ENCODE data around the gene MEPCE.

The MEPCE gene

GRCh38 chr7:100396421-100396982 lies 33.1 kb upstream of the MEPCE start:
- Mint-ChIP-seq H3K4me3 (no peak overlapping the region), H3K9me3 (no peaks in the 10 kb centered on the region), H3K27ac (no peak overlapping the region), H3K27me3 (ENCODE audit: low read depth, poor library complexity) (peaks cover 54% of the 10 kb centered on the region), H3K36me3 (ENCODE audit: low read depth) (no peaks in the 10 kb centered on the region), H3K4me1 (peaks cover 19% of the 10 kb centered on the region)
- DNase-seq, result no peak
- no peak for TF ChIP-seq CTCF (IDR thresholded peaks at IDR 0.05)

GRCh38 chr7:100397315-100398081 lies 32.1 kb upstream of the MEPCE start:
- Mint-ChIP-seq H3K4me3 (no peak overlapping the region), H3K27ac (no peak overlapping the region), H3K27me3 (ENCODE audit: low read depth, poor library complexity) (peaks cover 52% of the 10 kb centered on the region), H3K4me1 (peaks cover 26% of the 10 kb centered on the region), H3K9me3 (no peaks in the 10 kb centered on the region), H3K36me3 (ENCODE audit: low read depth) (no peaks in the 10 kb centered on the region)
- TF ChIP-seq CTCF (IDR thresholded peaks at IDR 0.05), result no peak
- DNase-seq, result no peak

GRCh38 chr7:100398239-100398638 lies 31.4 kb upstream of the MEPCE start:
- H3K27me3 Mint-ChIP-seq (ENCODE audit: low read depth, poor library complexity), result peaks cover 46% of the 10 kb centered on the region
- no peaks in the 10 kb centered on the region for H3K36me3 Mint-ChIP-seq (ENCODE audit: low read depth)
- H3K4me3 Mint-ChIP-seq, result peak overlapping the region; percentile 7
- H3K27ac Mint-ChIP-seq, result no peak overlapping the region
- DNase-seq, result no peak
- peaks cover 26% of the 10 kb centered on the region for H3K4me1 Mint-ChIP-seq
- H3K9me3 Mint-ChIP-seq, result no peaks in the 10 kb centered on the region
- no peak for TF ChIP-seq CTCF (IDR thresholded peaks at IDR 0.05)

- DNase-seq, result no peak
- no peak for TF ChIP-seq CTCF (IDR thresholded peaks at IDR 0.05)
- H3K27me3 Mint-ChIP-seq (ENCODE audit: low read depth, poor library complexity), result peaks cover 46% of the 10 kb centered on the region
- H3K4me1 Mint-ChIP-seq, result peaks cover 29% of the 10 kb centered on the region
- no peak overlapping the region for H3K27ac Mint-ChIP-seq
- no peaks in the 10 kb centered on the region for H3K36me3 Mint-ChIP-seq (ENCODE audit: low read depth)
- H3K9me3 Mint-ChIP-seq, result no peaks in the 10 kb centered on the region
- H3K4me3 Mint-ChIP-seq, result no peak overlapping the region
Observed at GRCh38 chr7:100400041-100400440, 29.6 kb upstream of the MEPCE start.

GRCh38 chr7:100400656-100401055 lies 29.0 kb upstream of the MEPCE start:
- Mint-ChIP-seq H3K36me3 (ENCODE audit: low read depth) (no peaks in the 10 kb centered on the region), H3K27me3 (ENCODE audit: low read depth, poor library complexity) (peaks cover 42% of the 10 kb centered on the region), H3K9me3 (no peaks in the 10 kb centered on the region), H3K27ac (no peak overlapping the region), H3K4me3 (no peak overlapping the region), H3K4me1 (peaks cover 29% of the 10 kb centered on the region)
- peak; percentile 27 for TF ChIP-seq CTCF (IDR thresholded peaks at IDR 0.05)
- DNase-seq, result peak; percentile 60

GRCh38 chr7:100401811-100402210 lies 27.8 kb upstream of the MEPCE start:
- H3K4me1 Mint-ChIP-seq, result peaks cover 36% of the 10 kb centered on the region
- DNase-seq, result no peak
- no peaks in the 10 kb centered on the region for H3K36me3 Mint-ChIP-seq (ENCODE audit: low read depth)
- no peaks in the 10 kb centered on the region for H3K9me3 Mint-ChIP-seq
- H3K27me3 Mint-ChIP-seq (ENCODE audit: low read depth, poor library complexity), result peaks cover 32% of the 10 kb centered on the region
- H3K27ac Mint-ChIP-seq, result no peak overlapping the region
- no peak for TF ChIP-seq CTCF (IDR thresholded peaks at IDR 0.05)
- no peak overlapping the region for H3K4me3 Mint-ChIP-seq

Data from nephron progenitor cell (in vitro differentiated cells).